Measurements from ENCODE around the gene ARL8A.

The ARL8A gene

GRCh38 chr1:202134645-202135172 lies 9.8 kb downstream of the ARL8A start:
- no peak for TF ChIP-seq CTCF (IDR thresholded peaks at IDR 0.05; ENCODE audit: low read depth, low read length)
- DNase-seq (ENCODE audit: extremely low read depth, low read depth): no peak

- no peak for DNase-seq (ENCODE audit: extremely low read depth, low read depth)
- no peak for TF ChIP-seq CTCF (IDR thresholded peaks at IDR 0.05; ENCODE audit: low read depth, low read length)
Observed at GRCh38 chr1:202133989-202134388, 10.5 kb downstream of the ARL8A start.

- no peak for DNase-seq (ENCODE audit: extremely low read depth, low read depth)
- no peak for TF ChIP-seq CTCF (IDR thresholded peaks at IDR 0.05; ENCODE audit: low read depth, low read length)
Observed at GRCh38 chr1:202133496-202133895, 11.0 kb downstream of the ARL8A start.

GRCh38 chr1:202133001-202133400 lies 11.5 kb downstream of the ARL8A start:
- DNase-seq (ENCODE audit: extremely low read depth, low read depth): no peak
- TF ChIP-seq CTCF (IDR thresholded peaks at IDR 0.05; ENCODE audit: low read depth, low read length): no peak

GRCh38 chr1:202131956-202132821 lies 12.3 kb downstream of the ARL8A start:
- TF ChIP-seq CTCF (IDR thresholded peaks at IDR 0.05; ENCODE audit: low read depth, low read length): no peak
- no peak for DNase-seq (ENCODE audit: extremely low read depth, low read depth)

- no peak for DNase-seq (ENCODE audit: extremely low read depth, low read depth)
- TF ChIP-seq CTCF (IDR thresholded peaks at IDR 0.05; ENCODE audit: low read depth, low read length): no peak
Observed at GRCh38 chr1:202130816-202131522, 13.6 kb downstream of the ARL8A start.

- TF ChIP-seq CTCF (IDR thresholded peaks at IDR 0.05; ENCODE audit: low read depth, low read length): no peak
- DNase-seq (ENCODE audit: extremely low read depth, low read depth): no peak
Observed at GRCh38 chr1:202130297-202130721, 14.2 kb downstream of the ARL8A start.

Data from AG09319 (cell line).